Epithelial cell of esophagus (primary cell): ENCODE measurements around the gene GNAO1.

ENCODE experiments used
- DNase-seq: peaks from one replicate; pipeline ENCODE4 v3.0.0; 2010; ENCODE audit warnings: low read depth
- H3K4me3 ChIP-seq: 2 replicates; pipeline ENCODE4 v1.5.1; 2011; ENCODE audit warnings: mild to moderate bottlenecking, low read length, control low read depth
- CTCF ChIP-seq: IDR thresholded peaks from 2 replicates; pipeline ENCODE4 v1.5.1; 2011; ENCODE audit warnings: low read depth, mild to moderate bottlenecking, low read length, control low read depth, inconsistent platforms; ENCODE audit not compliant: insufficient read depth; ENCODE audit errors: missing control alignments

GNAO1 gene

DNA sequence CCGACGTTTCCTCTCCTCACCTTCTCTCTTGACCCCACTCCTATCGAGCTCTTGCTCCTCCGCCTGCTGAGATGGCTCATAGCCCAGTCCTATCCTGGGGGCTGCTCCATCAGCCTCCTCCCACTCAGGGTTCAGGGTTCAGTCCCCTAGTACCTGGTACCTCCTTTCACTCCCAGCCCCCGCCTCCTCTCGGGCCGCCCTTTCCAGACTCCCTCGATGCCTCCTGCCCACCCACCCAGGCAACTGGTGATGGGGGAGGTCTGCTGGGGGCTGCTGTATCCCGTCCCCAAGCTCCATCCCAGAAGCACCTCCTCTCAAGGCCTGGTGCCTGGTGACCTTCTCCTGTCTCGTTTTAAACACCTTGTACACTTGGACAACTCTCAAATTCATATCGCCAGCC, 140.1 kb downstream of the GNAO1 start:
- DNase-seq = no peak
- H3K4me3 ChIP-seq = no peak overlapping the region
- TF ChIP-seq CTCF = no peak

- TF ChIP-seq CTCF = no peak
- H3K4me3 ChIP-seq = no peak overlapping the region
- no peak for DNase-seq
Observed at GRCh38 chr16:56331915-56332314, 140.6 kb downstream of the GNAO1 start.

GRCh38 chr16:56332464-56333079, 141.3 kb downstream of the GNAO1 start:
- no peak for TF ChIP-seq CTCF
- DNase-seq = peak; percentile 30
- H3K4me3 ChIP-seq = no peak overlapping the region

- peak; percentile 92 for DNase-seq
- no peak for TF ChIP-seq CTCF
- no peak overlapping the region for H3K4me3 ChIP-seq
Observed at GRCh38 chr16:56334761-56335160, 143.5 kb downstream of the GNAO1 start.

GRCh38 chr16:56336071-56336688, 144.9 kb downstream of the GNAO1 start:
- no peak overlapping the region for H3K4me3 ChIP-seq
- TF ChIP-seq CTCF = peak; percentile 9
- peak; percentile 82 for DNase-seq

GRCh38 chr16:56336711-56337110, 145.4 kb downstream of the GNAO1 start:
- TF ChIP-seq CTCF = no peak
- H3K4me3 ChIP-seq = no peak overlapping the region
- DNase-seq = no peak
